NT2/D1 (cell line): ENCODE measurements around the gene RNF144B.

Source experiments
- SUZ12 ChIP-seq: IDR thresholded peaks from 2 replicates; pipeline ENCODE4 v1.6.1; 2011; ENCODE audit not compliant: insufficient read length, insufficient read depth; ENCODE audit errors: extremely low read depth
- YY1 ChIP-seq: IDR thresholded peaks from 2 replicates; pipeline ENCODE4 v1.6.1; 2011; ENCODE audit not compliant: insufficient read length, insufficient read depth
- ZNF274 ChIP-seq: IDR thresholded peaks from 2 replicates; pipeline ENCODE4 v1.6.1; 2011; ENCODE audit warnings: mild to moderate bottlenecking, low read depth, low read length

DNA sequence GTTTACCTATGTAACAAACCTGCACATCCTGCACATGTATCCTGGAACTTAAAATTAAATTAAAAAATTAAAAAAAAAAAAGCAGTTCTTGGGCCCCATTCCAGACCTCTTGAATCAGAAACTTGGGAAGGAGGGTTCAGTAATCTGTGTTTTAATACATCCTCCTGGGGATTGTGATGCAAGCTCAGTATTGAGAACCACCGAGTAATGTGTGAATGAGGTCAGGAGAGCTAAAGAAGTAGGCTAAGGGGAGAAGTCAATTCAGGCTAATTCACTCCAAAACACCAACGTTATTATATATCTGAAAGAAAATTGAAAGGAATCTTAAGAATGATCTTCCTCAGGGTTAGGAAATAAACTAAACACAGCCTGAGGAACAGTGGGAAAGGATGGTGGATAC lies 120.4 kb downstream of the RNF144B start:
- TF ChIP-seq YY1 (no peak), SUZ12 (no peak), ZNF274 (no peak)
